ENCODE measurements around the gene HCFC2.

GRCh38 chr12:104126548-104126947 is 62.2 kb downstream of the HCFC2 start:
- TF ChIP-seq SIN3A (IDR thresholded peaks at IDR 0.05; ENCODE audit: borderline replicate concordance, insufficient read depth, low read depth, low read length) (no peak), CTCF (IDR thresholded peaks at IDR 0.05) (no peak), POLR2AphosphoS5 (IDR thresholded peaks at IDR 0.05; ENCODE audit: low read depth, low read length) (no peak)

Data from Panc1 (cell line).